HG02840 (cell line): ENCODE results near the gene PCSK9.

ENCODE experiments used
- ATAC-seq: cut with Tn5 transposase; IDR thresholded peaks from one replicate; pipeline ENCODE4 v1.9.1; 2021; ENCODE audit warnings: mild to moderate bottlenecking, moderate library complexity, moderate number of reproducible peaks; ENCODE audit not compliant: unreplicated experiment, low FRiP score

PCSK9 gene

DNA sequence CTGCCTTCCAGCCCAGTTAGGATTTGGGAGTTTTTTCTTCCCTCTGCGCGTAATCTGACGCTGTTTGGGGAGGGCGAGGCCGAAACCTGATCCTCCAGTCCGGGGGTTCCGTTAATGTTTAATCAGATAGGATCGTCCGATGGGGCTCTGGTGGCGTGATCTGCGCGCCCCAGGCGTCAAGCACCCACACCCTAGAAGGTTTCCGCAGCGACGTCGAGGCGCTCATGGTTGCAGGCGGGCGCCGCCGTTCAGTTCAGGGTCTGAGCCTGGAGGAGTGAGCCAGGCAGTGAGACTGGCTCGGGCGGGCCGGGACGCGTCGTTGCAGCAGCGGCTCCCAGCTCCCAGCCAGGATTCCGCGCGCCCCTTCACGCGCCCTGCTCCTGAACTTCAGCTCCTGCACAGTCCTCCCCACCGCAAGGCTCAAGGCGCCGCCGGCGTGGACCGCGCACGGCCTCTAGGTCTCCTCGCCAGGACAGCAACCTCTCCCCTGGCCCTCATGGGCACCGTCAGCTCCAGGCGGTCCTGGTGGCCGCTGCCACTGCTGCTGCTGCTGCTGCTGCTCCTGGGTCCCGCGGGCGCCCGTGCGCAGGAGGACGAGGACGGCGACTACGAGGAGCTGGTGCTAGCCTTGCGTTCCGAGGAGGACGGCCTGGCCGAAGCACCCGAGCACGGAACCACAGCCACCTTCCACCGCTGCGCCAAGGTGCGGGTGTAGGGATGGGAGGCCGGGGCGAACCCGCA lies at the start of gene PCSK9:
Gene PCSK9, plus strand, starts transcription at position 207 of the 741 bp plus-strand sequence. Its CDS starts 290 bp downstream, at position 497.
- no peak for ATAC-seq

- no peak for ATAC-seq
These were observed 49.2 kb upstream of the PCSK9 start for GRCh38 chr1:54989968-54990810.

DNA sequence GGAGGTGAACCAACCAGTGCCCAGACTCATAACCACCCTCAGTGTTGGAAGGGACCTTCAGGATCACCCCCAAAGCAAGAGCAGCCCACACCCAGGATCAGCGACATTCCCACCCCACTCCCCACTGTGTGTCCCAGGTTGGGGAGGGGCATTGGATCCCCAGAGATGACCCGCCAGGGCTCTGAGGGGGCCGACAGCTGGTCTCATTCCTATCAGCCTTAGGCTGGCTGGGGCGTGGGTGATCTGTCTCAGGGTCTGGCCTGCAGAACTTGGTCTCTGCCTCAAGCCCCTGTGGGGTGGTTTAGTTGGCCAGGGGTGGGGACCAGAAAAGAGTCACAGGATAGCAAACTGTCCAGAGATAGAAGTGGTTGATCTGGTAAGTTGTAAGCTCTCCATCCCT lies 48.4 kb upstream of the PCSK9 start:
- no peak for ATAC-seq

DNA sequence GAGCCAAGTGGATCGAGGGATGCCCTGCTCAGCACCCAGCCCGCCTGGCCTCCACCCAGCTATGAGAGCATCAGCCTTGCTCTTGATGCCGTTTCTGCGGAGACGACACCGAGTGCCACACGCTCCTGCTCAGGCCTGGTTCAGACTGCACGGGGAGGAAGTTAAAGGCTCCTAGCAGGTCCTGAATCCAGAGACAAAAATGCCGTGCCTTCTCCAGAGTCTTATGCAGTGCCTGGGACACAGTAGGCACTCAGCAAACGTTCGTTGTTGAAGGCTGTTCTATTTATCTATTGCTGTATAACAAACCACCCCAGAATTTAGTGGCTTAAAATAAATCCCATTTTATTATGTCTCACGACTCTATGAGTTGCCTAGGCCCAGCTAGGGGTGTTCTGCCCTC lies 47.4 kb upstream of the PCSK9 start:
- no peak for ATAC-seq

DNA sequence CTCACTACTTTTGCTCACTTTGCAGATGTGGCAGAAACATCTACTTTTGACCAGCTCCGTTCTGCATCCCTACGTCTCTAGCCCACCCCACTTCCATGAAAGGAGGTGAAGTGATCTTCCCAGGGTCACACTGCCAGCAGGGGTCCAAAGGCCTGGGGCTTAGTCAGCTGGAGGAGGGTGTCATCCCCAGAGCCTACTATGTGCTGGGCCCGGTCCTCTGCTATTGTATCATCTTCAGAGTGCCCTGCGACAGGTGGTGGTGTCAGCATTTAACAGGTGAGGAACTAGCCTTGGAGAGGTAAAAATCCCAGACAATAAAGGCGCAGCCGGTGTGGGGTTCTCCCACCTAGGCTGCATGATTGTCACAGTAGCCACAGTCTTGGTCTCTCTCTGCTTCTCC lies 46.2 kb upstream of the PCSK9 start:
- no peak for ATAC-seq

DNA sequence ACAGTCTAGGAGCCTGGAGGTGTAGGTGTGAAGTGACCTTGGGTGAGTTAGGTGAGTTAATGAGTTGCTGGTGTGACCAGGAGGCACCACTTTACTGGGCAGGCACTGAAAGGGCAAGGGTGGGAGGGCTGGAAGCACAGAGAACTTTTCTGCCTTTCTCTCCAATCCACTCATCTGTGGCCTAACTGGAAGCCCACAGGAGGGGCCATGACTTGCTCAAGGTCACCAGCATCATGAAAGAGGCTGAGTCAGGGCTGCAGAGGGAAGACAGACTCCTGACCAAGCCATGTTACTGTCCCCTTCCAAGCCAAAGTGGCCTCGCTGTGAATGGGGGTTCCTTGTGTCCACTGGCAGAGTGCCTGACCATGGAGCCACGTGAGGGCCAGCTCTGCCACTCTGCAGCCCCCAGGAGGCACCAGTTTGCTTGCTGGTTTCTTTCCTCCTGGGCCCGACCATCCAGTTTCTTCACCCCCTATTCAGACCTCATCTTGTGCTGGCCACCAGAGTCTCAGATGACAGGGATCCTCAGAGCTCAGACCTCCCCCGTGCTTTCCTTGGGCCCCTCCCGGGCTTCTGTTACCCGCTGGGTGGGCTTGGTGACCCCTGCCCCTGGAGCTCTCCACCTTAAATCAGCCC lies 44.9 kb upstream of the PCSK9 start:
- ATAC-seq = no peak

DNA sequence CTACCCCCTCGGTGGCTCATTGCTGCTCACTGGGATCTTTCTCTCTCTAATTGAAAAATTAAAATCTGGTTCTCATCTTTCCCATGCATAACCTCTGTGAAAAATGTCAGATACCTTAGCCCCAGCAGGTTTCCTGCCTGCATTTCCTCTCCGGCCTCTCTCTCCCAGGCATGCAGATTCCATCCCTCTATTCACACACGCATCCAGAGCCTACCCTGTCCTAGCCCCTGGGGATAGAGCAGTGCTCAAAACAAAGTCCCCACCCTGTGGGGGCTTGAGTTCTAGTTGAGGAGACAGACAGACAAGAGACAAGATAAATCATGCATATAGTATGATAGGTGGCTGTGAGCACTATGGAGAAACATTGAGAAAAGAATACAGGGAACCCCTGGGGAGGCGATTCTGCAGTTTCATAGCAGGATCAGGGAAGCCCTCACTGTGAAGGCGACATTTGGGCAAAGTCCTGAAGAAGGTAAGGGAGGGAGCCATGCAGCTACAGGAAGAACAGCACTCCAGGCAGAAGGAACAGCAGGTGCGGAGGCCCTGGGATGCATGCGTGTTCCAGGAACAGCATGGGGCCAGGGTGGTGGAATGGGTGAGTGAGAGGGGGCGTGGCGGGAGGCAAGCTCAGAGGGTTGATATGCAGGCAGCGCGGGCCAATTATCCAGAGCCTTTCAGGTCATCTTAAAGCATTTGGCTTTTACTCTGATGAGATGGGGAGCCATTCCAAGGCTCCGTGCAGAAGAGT lies 44.2 kb upstream of the PCSK9 start:
- ATAC-seq = no peak

DNA sequence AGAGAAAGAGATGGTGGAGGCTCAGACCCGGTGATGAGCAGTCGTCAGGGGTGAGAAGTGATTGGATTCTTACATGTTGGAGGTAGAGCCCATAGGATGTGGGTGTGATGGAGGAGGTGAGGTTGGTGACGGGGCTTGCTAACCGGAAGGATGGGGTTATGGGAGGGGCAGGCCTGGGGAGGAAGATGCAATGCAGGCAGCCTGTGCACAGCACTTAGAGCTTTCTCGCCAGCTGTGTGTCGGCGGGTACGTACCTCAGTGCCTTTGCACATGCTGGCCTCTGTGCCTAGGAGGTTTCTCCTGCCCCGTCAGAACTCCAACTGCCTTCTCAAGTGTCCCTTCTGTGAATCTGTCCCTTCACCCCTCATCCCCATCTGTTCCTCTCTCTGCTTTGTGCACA lies 43.5 kb upstream of the PCSK9 start:
- ATAC-seq = no peak

DNA sequence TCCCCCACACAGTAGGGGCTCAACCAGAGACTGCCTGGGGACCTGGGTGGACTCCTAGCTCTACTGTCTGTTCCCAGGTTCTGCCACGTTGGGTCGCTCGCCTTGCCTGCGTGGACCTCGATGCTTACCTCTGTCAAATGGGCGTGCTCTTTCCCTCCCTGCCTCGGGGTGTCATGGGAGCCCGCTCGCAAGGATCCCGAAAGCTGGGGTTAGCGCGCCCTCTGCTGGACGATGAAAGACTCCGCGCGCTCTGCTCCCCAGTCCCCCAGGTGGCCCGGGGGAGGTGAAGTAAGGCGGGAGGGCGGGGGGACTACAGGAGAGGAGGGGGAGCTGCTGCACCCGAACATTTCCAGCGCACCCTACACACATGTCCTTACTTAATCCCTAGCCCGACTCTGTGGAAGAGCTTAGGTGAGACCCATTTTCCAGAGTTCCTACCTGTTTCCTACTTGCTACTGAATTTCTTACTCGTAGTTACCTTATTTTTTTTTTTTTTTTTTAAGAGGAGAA lies 42.9 kb upstream of the PCSK9 start:
- no peak for ATAC-seq

DNA sequence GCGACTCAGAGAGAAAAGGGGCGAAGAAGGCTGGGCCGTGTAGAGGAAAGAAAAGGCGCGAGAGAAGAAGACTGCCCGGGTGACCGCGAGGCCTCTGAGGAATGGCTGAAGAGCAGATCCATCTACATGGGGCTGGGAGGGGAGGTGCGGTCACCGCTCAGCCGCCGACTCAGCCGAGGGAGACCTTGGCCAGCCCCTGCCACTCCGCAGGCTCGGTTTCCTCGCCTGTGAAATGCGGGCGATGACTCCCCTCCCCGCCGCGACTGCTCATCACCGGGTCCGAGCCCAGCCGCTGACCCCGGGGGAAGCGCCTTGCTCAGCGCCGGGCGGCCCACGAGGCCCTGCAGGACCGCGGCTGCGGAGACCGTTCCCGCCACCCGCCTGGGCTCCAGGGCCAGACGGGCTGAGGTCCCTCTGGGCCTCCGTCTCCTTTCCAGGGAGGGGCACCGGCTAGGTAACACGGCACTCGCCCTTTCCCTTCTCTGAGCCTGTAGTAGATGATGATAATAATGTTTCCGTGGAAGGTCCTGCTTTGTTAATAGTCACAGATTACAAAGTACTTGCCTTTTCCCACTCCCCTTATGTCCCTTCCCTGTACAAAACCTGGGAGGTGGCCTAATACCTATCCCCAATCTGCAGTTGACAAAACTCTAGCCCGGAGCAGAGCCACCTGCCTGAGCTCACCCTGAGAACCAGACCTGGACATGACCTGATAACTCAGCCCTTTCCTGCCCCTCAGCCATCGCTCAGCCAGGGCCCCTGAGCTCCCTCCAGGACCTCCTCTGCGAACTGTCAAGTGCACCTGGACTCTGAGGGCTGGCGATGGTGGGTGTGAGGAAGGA lies 42.3 kb upstream of the PCSK9 start:
- no peak for ATAC-seq

GRCh38 chr1:54997711-54997986 lies 41.7 kb upstream of the PCSK9 start:
- no peak for ATAC-seq

DNA sequence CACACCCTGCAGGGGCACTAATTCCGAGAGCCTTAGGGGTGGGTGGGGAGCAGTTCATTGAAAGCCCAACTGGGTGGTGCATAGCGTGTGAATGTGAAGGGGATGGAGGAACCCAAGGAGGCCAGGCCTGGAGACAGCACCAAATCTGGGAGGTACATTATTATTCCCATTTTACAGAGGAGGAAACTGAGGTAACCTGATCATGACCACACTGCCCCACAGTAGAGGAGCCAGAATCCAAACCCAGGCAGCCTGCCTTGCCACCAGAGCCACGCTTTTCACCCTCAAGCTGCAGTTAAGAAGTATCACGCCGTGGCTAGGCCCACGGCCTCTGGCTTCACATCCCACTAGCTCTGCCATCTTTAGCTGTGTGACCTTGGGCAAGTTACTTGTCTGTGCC lies 41.2 kb upstream of the PCSK9 start:
- ATAC-seq = no peak

DNA sequence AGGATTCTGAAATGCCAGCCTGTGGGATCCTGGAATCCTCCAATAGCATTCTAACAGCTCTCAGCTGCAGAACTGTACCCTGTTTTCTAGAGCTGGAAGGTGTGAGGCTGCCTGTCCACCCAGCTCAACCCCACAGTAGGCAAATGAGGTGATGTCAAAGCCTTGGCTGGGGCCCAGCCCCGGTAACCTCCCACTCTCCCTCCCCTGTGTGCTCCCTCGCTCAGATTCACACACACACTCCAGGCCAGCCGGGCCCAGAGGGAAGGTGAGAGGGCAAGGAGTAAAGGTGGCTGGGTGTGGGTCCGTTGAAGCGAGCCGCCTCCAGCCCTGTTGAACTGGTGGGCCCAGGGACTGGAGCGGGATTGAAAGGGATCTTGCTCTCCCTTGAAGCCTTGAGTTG lies 40.7 kb upstream of the PCSK9 start, which contains the start of gene BSND:
Gene BSND, plus strand, starts transcription at position 257 of the 400 bp plus-strand sequence. CDS start 254 bp downstream, outside the sequence.
- ATAC-seq = no peak

GRCh38 chr1:55000110-55001085 lies 39.0 kb upstream of the PCSK9 start:
- ATAC-seq = no peak

- ATAC-seq = no peak
These were observed 38.0 kb upstream of the PCSK9 start for GRCh38 chr1:55001311-55001710.

DNA sequence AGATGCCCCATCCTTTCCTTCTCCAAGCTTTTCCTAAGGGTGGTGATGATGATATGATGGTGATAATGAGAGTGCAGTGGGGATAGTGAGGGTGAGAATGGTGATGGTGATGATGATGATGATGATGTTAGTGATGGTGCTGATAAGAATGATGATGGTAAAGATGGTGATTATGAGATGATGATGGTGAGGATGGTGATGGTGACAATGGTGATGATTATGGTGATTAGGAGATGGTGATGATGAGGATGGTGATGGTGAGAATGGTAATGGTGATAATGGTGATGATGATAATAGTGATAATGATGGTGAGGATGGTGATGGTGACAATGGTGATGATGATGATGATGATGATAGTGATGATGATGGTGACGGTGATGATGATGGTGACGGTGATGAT lies 36.7 kb upstream of the PCSK9 start:
- no peak for ATAC-seq

DNA sequence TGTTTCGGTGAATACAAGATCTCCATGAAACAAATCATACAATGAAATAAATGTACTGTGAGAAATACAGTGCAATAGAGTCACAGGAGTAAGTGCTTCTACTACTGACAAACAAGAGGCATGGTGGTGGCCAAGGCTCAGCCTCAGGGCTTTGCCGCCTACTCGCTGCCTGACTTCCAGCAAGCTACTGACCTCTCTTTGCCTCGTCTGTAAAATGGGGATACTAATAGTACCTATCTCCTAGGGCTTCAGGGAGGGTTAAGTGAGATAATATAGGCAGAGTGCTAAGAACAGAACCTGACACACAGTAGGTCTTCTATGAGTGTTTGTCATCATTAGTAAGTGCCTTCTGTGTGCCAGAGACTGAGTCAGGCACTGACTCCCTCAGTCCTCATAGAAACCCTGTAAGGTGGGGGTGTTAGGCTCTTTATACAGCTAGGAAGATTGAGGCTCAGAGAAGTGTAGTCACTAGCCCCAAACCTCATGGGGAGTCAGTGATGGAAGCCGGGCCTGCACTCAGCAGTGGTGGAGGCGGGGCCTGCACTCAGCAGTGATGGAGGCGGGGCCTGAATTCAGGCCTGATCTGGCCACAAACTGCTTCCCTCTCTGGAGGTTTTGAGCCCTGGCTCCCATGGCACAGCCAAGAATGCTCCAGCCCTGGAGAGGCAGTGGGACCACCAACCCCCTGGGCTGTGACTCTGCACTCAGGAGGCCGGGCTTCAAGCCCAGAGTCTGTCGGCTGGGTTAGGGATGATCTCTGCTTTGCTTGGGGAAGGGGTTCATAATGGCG lies 33.8 kb upstream of the PCSK9 start:
- no peak for ATAC-seq

- ATAC-seq = no peak
These were observed 32.4 kb upstream of the PCSK9 start for GRCh38 chr1:55006931-55007330.
